ENCODE measurements around the gene SSPN. TPM values are rescaled to one million over a fixed set of nuclear protein-coding genes. Genes with fewer than 3 reads are reported as not detected.

The SSPN gene
- total RNA-seq, 2 donors from 2014 or later, result 8.5 to 13.5 TPM

GRCh38 chr12:26212988-26213387, 17.6 kb downstream of the SSPN start:
- Histone ChIP-seq H3K27ac (no peak overlapping the region), H3K9me3 (no peaks in the 10 kb centered on the region), H3K9ac (ENCODE audit: low read depth in 2 of 2, low read length in 2 of 2) (no peak overlapping the region), H3K27me3 (no peaks in the 10 kb centered on the region), H3K4me1 (no peaks in the 10 kb centered on the region), H3K36me3 (no peaks in the 10 kb centered on the region), H3K4me3 (no peak overlapping the region)
- TF ChIP-seq, protein P1, sequence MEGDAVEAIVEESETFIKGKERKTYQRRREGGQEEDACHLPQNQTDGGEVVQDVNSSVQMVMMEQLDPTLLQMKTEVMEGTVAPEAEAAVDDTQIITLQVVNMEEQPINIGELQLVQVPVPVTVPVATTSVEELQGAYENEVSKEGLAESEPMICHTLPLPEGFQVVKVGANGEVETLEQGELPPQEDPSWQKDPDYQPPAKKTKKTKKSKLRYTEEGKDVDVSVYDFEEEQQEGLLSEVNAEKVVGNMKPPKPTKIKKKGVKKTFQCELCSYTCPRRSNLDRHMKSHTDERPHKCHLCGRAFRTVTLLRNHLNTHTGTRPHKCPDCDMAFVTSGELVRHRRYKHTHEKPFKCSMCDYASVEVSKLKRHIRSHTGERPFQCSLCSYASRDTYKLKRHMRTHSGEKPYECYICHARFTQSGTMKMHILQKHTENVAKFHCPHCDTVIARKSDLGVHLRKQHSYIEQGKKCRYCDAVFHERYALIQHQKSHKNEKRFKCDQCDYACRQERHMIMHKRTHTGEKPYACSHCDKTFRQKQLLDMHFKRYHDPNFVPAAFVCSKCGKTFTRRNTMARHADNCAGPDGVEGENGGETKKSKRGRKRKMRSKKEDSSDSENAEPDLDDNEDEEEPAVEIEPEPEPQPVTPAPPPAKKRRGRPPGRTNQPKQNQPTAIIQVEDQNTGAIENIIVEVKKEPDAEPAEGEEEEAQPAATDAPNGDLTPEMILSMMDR (IDR thresholded peaks at IDR 0.05), result no peak
- no peak for DNase-seq
- intact Hi-C loops (cut with DNase I), result no loop called here

DNA sequence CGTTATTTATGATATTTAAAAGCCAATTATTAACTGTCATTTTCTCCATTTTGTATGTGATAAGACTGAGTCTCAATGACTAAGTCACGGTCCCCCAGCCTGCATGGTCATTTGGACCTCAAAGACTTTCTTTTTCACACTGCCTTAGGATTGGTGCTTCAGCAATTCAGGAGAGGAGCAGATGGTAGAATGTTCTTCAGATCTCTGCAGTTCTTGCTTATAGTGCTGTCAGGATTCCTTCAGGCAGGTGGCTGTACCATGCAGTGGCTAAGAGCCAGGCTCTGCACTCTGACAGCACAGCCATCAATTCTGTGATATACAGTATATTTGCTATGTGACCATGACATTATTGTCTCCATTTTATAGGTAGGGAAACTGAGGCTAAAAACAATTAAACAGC, 18.7 kb downstream of the SSPN start:
- H3K27me3 ChIP-seq, result no peaks in the 10 kb centered on the region
- no peaks in the 10 kb centered on the region for H3K9me3 ChIP-seq
- H3K4me1 ChIP-seq, result no peaks in the 10 kb centered on the region
- H3K27ac ChIP-seq, result no peak overlapping the region
- intact Hi-C loops (cut with DNase I), result no loop called here
- DNase-seq, result no peak
- no peak overlapping the region for H3K4me3 ChIP-seq
- no peaks in the 10 kb centered on the region for H3K36me3 ChIP-seq
- TF ChIP-seq, protein P1 (IDR thresholded peaks at IDR 0.05), result no peak
- no peak overlapping the region for H3K9ac ChIP-seq (ENCODE audit: low read depth in 2 of 2, low read length in 2 of 2)

DNA sequence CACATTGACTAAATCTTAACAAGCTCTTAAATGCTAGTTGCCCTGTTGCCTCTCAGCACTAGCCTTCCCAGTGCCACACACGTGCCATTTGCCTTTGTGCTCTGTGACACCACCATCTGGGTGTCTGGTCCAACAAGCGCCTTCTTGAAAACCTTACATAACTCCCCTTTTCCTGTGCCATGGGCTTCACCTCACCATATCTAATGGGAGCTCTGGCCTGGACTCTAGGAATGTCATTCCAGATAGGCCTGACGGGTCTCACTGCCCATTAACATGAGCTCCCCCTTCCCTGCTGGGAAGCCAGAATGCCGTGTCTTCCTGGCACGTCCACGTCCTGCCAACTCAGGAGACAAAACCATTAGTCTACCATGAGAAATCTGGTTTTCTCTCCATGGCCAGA, 24.4 kb downstream of the SSPN start:
- TF ChIP-seq, protein P1 (IDR thresholded peaks at IDR 0.05), result no peak
- Histone ChIP-seq H3K4me3 (no peak overlapping the region), H3K27ac (no peak overlapping the region), H3K36me3 (no peaks in the 10 kb centered on the region), H3K9me3 (no peaks in the 10 kb centered on the region), H3K4me1 (no peaks in the 10 kb centered on the region), H3K27me3 (no peaks in the 10 kb centered on the region), H3K9ac (ENCODE audit: low read depth in 2 of 2, low read length in 2 of 2) (no peak overlapping the region)
- intact Hi-C loops (cut with DNase I), result no loop called here
- DNase-seq, result no peak

- H3K9me3 ChIP-seq, result no peaks in the 10 kb centered on the region
- TF ChIP-seq, protein P1 (IDR thresholded peaks at IDR 0.05), result no peak
- intact Hi-C loops (cut with DNase I), result no loop called here
Observed at GRCh38 chr12:26224657-26225056, 29.3 kb downstream of the SSPN start.

GRCh38 chr12:26226122-26226521, 30.7 kb downstream of the SSPN start:
- TF ChIP-seq, protein P1 (IDR thresholded peaks at IDR 0.05), result no peak
- intact Hi-C loops (cut with DNase I), result no loop called here
- Histone ChIP-seq H3K9ac (ENCODE audit: low read depth in 2 of 2, low read length in 2 of 2) (no peak overlapping the region), H3K36me3 (no peaks in the 10 kb centered on the region), H3K27ac (no peak overlapping the region), H3K4me3 (no peak overlapping the region), H3K4me1 (no peaks in the 10 kb centered on the region), H3K27me3 (no peaks in the 10 kb centered on the region), H3K9me3 (no peaks in the 10 kb centered on the region)
- no peak for DNase-seq

More at GRCh38 chr12:26224657-26225056, 29.3 kb downstream of the SSPN start:
- Histone ChIP-seq H3K27me3 (no peaks in the 10 kb centered on the region), H3K4me3 (no peak overlapping the region), H3K27ac (no peak overlapping the region), H3K9ac (ENCODE audit: low read depth in 2 of 2, low read length in 2 of 2) (no peak overlapping the region), H3K36me3 (no peaks in the 10 kb centered on the region), H3K4me1 (no peaks in the 10 kb centered on the region)
- DNase-seq, result no peak
